Spleen (tissue), 7 donors: ENCODE results near the gene ZDHHC12.

ENCODE experiments used
- CTCF ChIP-seq, 11 experiments: fragments of 200-600 bp in 7 of 11; fragments of 450-650 bp in 4 of 11; sonication (generic) in 4 of 11; IDR thresholded peaks in 8 of 11; conservative IDR thresholded peaks in 3 of 11; 1 replicate in 7 of 11; 2 replicates in 4 of 11; pipeline versions ENCODE4 v1.4.0 to v1.8.0; 2016 to 2021; ENCODE audit warnings: antibody characterized with exemption in 11 of 11, inconsistent platforms in 4 of 11, mild to moderate bottlenecking in 1 of 11
- POLR2A ChIP-seq, 3 donors: fragments of 450-650 bp; IDR thresholded peaks; one replicate each; pipeline ENCODE4 v1.5.1; 2017; ENCODE audit warnings: antibody characterized with exemption in 3 of 3, mild to moderate bottlenecking in 1 of 3
- donor health status: DM: no; HTN: no; CAD: no; lungs with moderate emphysema.
- donor health status: DM: no; HTN: no; CAD: no.
- donor health status: DM: no; HTN: no; CAD: no.

GRCh38 chr9:128677794-128678193 is 46.1 kb downstream of the ZDHHC12 start:
- TF ChIP-seq CTCF (IDR thresholded peaks at IDR 0.05 in 8 of 11, conservative IDR thresholded peaks at IDR 0.05 in 3 of 11), result no peak
- TF ChIP-seq POLR2A (IDR thresholded peaks at IDR 0.05), result no peak
